ENCODE results near the gene NOCT. TPM values are rescaled to one million over a fixed set of nuclear protein-coding genes. Genes with fewer than 3 reads are reported as not detected.

Gene NOCT
- total and polyA plus RNA-seq, 2 donors (not counting 3 experiments of a cell fraction or from before 2014, with no cell fraction given): 7.6 to 20.1 TPM

- Histone ChIP-seq H3K9me3 (replicated peaks; ENCODE audit: control insufficient read depth, insufficient read depth, low read length) (no peaks in the 10 kb centered on the region), H4K20me1 (replicated peaks; ENCODE audit: control insufficient read depth, extremely low read depth, insufficient read depth, low read length) (peaks cover 17% of the 10 kb centered on the region), H3K4me3 (replicated peaks in 1 of 3; ENCODE audit: insufficient read depth in 1 of 3, low read depth in 1 of 3, low read length in 3 of 3) (no peak overlapping the region), H3K27me3 (ENCODE audit: control insufficient read depth in 2 of 2, insufficient read depth in 2 of 2, low read length in 2 of 2) (no peaks in the 10 kb centered on the region), H2AFZ (ENCODE audit: low read depth, low read length) (no peak overlapping the region), H3K79me2 (ENCODE audit: control insufficient read depth, insufficient read depth, low read length) (peaks cover 89% of the 10 kb centered on the region), H3K4me1 (ENCODE audit: control insufficient read depth, extremely low read depth, insufficient read depth, low read length) (peaks cover 12% of the 10 kb centered on the region), H3K4me2 (ENCODE audit: insufficient read depth, low read length) (no peak overlapping the region), H3K9me1 (replicated peaks; ENCODE audit: control insufficient read depth, extremely low read depth, insufficient read depth, low read length) (no peaks in the 10 kb centered on the region), H3K27ac (ENCODE audit: insufficient read depth, low read depth, low read length) (no peak overlapping the region), H3K36me3 (ENCODE audit: control insufficient read depth in 2 of 2, extremely low read depth in 1 of 2, insufficient read depth in 2 of 2, low read length in 2 of 2) (peaks cover 0 to 5% of the 10 kb centered on the region in 2 experiments), H3K9ac (replicated peaks; ENCODE audit: extremely low read depth, insufficient read depth, low read length) (no peak overlapping the region)
- DNase-seq (ENCODE audit: low read depth, low spot score) (no peak), FAIRE-seq (no peak)
- POLR2A ChIA-PET: no interaction called here
- dilution Hi-C loops (cut with MboI; ENCODE audit: extremely low pct_ligation_motif_present, low sequenced_read_pairs) (no loop called here), intact Hi-C loops (cut with micrococcal nuclease) (no loop called here)
- no TSS peak for BruUV-seq (replicated peaks)
- no peak for TF ChIP-seq FOS (IDR thresholded peaks at IDR 0.05; ENCODE audit: borderline replicate concordance, insufficient read depth, low read length)
- CTCF ChIA-PET: interaction anchor here (4.3 kb wide), 1 partner anchor 47 kb away, joined by 33 read pairs; no protein-coding TSS in a partner anchor
Measured at GRCh38 chr4:139077567-139078355, 62.2 kb downstream of the NOCT start.

- no TSS peak for BruUV-seq (replicated peaks)
- no peak overlapping the region for H3K27ac ChIP-seq (ENCODE audit: insufficient read depth, low read depth, low read length)
- H3K4me2 ChIP-seq (ENCODE audit: insufficient read depth, low read length): no peak overlapping the region
- H3K79me2 ChIP-seq (ENCODE audit: control insufficient read depth, insufficient read depth, low read length): peaks cover 92% of the 10 kb centered on the region
- no peak for FAIRE-seq
- intact Hi-C loops (cut with micrococcal nuclease): no loop called here
- no peaks in the 10 kb centered on the region for H3K27me3 ChIP-seq (ENCODE audit: control insufficient read depth in 2 of 2, insufficient read depth in 2 of 2, low read length in 2 of 2)
- ChIA-PET POLR2A (no interaction called here), CTCF (interaction anchor here (0.7 to 4.3 kb wide), 2 partner anchors 48 to 99 kb away, joined by 3 to 33 read pairs; no protein-coding TSS in a partner anchor)
- H2AFZ ChIP-seq (ENCODE audit: low read depth, low read length): no peak overlapping the region
- peaks cover 12% of the 10 kb centered on the region for H3K4me1 ChIP-seq (ENCODE audit: control insufficient read depth, extremely low read depth, insufficient read depth, low read length)
- DNase-seq (ENCODE audit: low read depth, low spot score): no peak
- H4K20me1 ChIP-seq (replicated peaks; ENCODE audit: control insufficient read depth, extremely low read depth, insufficient read depth, low read length): peaks cover 12% of the 10 kb centered on the region
- no peak for TF ChIP-seq FOS (IDR thresholded peaks at IDR 0.05; ENCODE audit: borderline replicate concordance, insufficient read depth, low read length)
- TF ChIP-seq EZH2 (IDR thresholded peaks at IDR 0.05; ENCODE audit: borderline replicate concordance, low read depth, low read length, severe bottlenecking): no peak
- TF ChIP-seq JUN (IDR thresholded peaks at IDR 0.05; ENCODE audit: borderline replicate concordance, insufficient read depth, insufficient read length, low read depth): no peak
- no peak for TF ChIP-seq CTCF (IDR thresholded peaks at IDR 0.05; ENCODE audit: extremely low read depth in 1 of 2, insufficient read depth in 1 of 2, low read depth in 1 of 2, low read length in 2 of 2)
- TF ChIP-seq POLR2A (IDR thresholded peaks at IDR 0.05; ENCODE audit: low read depth, low read length): no peak
- TF ChIP-seq MAX (IDR thresholded peaks at IDR 0.05; ENCODE audit: insufficient read depth, insufficient read length): no peak
- no peak for TF ChIP-seq POLR2AphosphoS5 (IDR thresholded peaks at IDR 0.05; ENCODE audit: insufficient read depth, low read depth, low read length)
- TF ChIP-seq GATA2 (IDR thresholded peaks at IDR 0.05; ENCODE audit: insufficient read depth, insufficient read length, low read depth, low read length): no peak
- TF ChIP-seq MYC (IDR thresholded peaks at IDR 0.05; ENCODE audit: low read depth, low read length): no peak
- H3K9ac ChIP-seq (replicated peaks; ENCODE audit: extremely low read depth, insufficient read depth, low read length): no peak overlapping the region
- no peaks in the 10 kb centered on the region for H3K9me3 ChIP-seq (replicated peaks; ENCODE audit: control insufficient read depth, insufficient read depth, low read length)
- no peaks in the 10 kb centered on the region for H3K36me3 ChIP-seq (ENCODE audit: control insufficient read depth in 2 of 2, extremely low read depth in 1 of 2, insufficient read depth in 2 of 2, low read length in 2 of 2)
- H3K4me3 ChIP-seq (replicated peaks in 1 of 3; ENCODE audit: insufficient read depth in 1 of 3, low read depth in 1 of 3, low read length in 3 of 3): no peak overlapping the region
- H3K9me1 ChIP-seq (replicated peaks; ENCODE audit: control insufficient read depth, extremely low read depth, insufficient read depth, low read length): no peaks in the 10 kb centered on the region
- dilution Hi-C loops (cut with MboI; ENCODE audit: extremely low pct_ligation_motif_present, low sequenced_read_pairs): no loop called here
Measured at GRCh38 chr4:139078926-139079325, 63.3 kb downstream of the NOCT start.

Measured in endothelial cell of umbilical vein (primary cell).